ENCODE measurements around the gene MEIOB. TPM values are rescaled to one million over a fixed set of nuclear protein-coding genes. Genes with fewer than 3 reads are reported as not detected.
"Not testable (repeated sequence)": the region's sequence is repeated elsewhere in the genome, so short reads cannot be mapped to it uniquely, and the experiment has no call there.

Gene MEIOB
- total RNA-seq, 2 donors from 2014 or later: not detected

- ATAC-seq (no peak), DNase-seq (peak in 1 of 2 donors; percentile 8)
- intact Hi-C loops (cut with DNase I, micrococcal nuclease): no loop called here
Observed at GRCh38 chr16:1887711-1888354, 15.9 kb upstream of the MEIOB start.

- DNase-seq (peak in 1 of 2 donors; percentile 10), ATAC-seq (no peak)
- intact Hi-C loops (cut with DNase I, micrococcal nuclease): no loop called here
Observed at GRCh38 chr16:1884889-1885288, 12.9 kb upstream of the MEIOB start.

- intact Hi-C loops (cut with DNase I, micrococcal nuclease): no loop called here
- ATAC-seq: peak; percentile 96
- DNase-seq: peak; percentile 41 to 48
Observed at GRCh38 chr16:1884155-1884760, 12.3 kb upstream of the MEIOB start.

- DNase-seq; ATAC-seq; intact Hi-C loops (cut with DNase I, micrococcal nuclease): not testable (repeated sequence)
Observed at GRCh38 chr16:1881172-1881571, 9.2 kb upstream of the MEIOB start.

- no peak for ATAC-seq
- DNase-seq: no peak
- intact Hi-C loops (cut with DNase I, micrococcal nuclease): no loop called here
Observed at GRCh38 chr16:1879477-1879876, 7.5 kb upstream of the MEIOB start.

- DNase-seq (no peak), ATAC-seq (no peak)
- intact Hi-C loops (cut with DNase I, micrococcal nuclease): no loop called here
Observed at GRCh38 chr16:1878256-1878655, 6.3 kb upstream of the MEIOB start.

- intact Hi-C loops (cut with DNase I, micrococcal nuclease): no loop called here
- DNase-seq (peak in 1 of 2 donors; percentile 28), ATAC-seq (peak; percentile 54)
Observed at GRCh38 chr16:1877804-1878203, 5.8 kb upstream of the MEIOB start.

GRCh38 chr16:1877089-1877488 is 5.1 kb upstream of the MEIOB start:
- ATAC-seq (peak; percentile 86), DNase-seq (peak; percentile 47 to 51)
- intact Hi-C loops (cut with DNase I, micrococcal nuclease): no loop called here

DNA sequence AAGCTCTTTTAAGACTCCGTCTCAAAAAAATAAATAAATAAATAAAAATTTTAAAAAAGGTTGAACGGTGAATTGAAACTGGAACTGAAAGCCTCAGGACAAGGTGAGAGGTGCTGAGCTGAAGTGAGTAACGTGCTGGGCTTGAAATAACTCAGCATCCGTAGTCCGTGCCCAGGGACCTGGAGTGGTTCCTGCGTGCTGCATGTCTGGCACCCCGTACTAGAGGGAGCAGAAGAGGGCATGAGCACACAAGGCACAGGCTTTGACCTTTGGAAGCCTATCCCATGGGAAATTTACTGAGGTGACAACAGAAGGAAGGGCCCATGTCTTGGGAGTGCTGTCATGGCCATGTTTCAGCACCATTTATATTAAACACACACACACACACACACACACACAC is 4.5 kb upstream of the MEIOB start:
- ATAC-seq (peak; percentile 57), DNase-seq (no peak)
- intact Hi-C loops (cut with DNase I, micrococcal nuclease): no loop called here

GRCh38 chr16:1876066-1876465 is 4.1 kb upstream of the MEIOB start:
- ATAC-seq; DNase-seq; intact Hi-C loops (cut with DNase I, micrococcal nuclease): not testable (repeated sequence)

DNA sequence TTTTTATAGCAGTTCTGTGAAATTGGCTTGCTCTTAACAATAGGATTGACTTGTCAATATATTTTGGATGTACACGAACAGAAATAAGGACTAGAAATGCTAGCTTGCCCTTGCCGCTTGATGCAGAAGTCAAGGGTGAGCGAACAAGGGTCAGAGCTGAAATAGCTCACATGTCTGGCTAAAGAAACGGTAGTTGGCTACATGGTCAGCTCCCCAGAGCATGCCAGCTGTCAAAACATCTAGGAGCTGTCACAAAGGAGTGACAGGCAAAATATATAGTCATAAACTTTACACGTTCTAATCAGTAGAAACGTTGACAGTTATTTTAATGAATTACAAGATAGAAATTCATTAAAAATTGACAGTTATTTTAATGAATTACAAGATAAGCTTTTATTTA is 2.9 kb upstream of the MEIOB start:
- intact Hi-C loops (cut with DNase I, micrococcal nuclease): no loop called here
- ATAC-seq: no peak
- no peak for DNase-seq

DNA sequence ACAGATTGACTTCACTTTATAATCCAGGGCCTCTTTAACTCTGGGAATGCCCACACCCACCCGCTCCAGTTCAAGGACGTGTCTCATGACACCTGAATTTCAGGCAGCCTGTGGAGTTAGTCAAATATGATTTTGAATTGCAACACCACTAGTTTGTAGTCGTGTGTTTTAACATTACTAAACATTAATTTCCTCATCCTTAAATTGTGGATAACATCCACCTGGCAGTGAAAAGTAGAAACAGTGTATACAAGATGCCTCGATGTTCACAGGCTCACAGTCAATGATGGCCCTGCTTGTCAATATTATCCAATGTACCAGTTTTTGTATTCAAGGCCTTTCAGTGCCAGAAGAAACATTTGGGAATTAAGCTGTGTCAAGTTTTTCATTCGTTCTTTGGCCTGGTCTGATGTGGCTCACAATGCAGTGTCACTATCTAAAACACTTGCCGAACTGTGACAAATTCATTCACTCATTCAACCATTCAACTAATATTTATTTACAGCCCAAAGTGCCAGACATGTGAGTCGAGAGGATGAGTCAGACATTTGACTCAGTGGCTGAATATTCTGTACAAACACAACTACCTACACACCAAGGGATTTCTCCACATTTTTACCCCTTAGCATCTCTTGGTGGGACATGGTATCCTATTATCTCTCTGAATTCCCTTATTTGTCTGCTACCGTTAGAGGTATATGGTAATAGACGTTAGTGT is 1.4 kb downstream of the MEIOB start:
- no peak for DNase-seq
- peak; percentile 38 for ATAC-seq
- intact Hi-C loops (cut with DNase I, micrococcal nuclease): no loop called here

GRCh38 chr16:1865902-1866690 is 5.9 kb downstream of the MEIOB start:
- intact Hi-C loops (cut with DNase I, micrococcal nuclease): no loop called here
- ATAC-seq: no peak
- no peak for DNase-seq

GRCh38 chr16:1863681-1864460 is 8.1 kb downstream of the MEIOB start:
- intact Hi-C loops (cut with DNase I, micrococcal nuclease): loop anchor here (5.0 kb wide), 2 partner anchors 58 to 68 kb away; no protein-coding TSS in a partner anchor
- DNase-seq: no peak
- ATAC-seq: peak; percentile 58

DNA sequence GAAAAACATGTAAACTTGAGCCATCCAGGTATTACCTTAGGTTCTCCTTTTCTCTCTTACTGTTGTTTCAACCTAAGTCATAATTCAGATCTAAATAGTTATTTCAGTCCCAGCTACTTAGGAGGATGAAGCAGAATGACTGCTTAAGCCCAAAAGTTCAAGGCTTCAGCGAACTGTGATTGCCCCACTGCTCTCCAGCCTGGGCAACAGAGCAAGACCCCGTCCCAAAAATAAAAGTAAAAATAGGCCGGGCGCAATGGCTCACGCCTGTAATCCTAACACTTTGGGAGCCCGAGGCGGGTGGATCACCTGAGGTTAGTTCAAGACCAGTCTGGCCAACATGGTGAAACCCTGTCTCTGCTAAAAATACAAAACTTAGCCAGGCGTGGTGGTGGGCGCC is 9.6 kb downstream of the MEIOB start:
- no peak for DNase-seq
- no peak for ATAC-seq
- intact Hi-C loops (cut with DNase I, micrococcal nuclease): loop anchor here (5.0 kb wide), 2 partner anchors 60 to 70 kb away; no protein-coding TSS in a partner anchor

DNA sequence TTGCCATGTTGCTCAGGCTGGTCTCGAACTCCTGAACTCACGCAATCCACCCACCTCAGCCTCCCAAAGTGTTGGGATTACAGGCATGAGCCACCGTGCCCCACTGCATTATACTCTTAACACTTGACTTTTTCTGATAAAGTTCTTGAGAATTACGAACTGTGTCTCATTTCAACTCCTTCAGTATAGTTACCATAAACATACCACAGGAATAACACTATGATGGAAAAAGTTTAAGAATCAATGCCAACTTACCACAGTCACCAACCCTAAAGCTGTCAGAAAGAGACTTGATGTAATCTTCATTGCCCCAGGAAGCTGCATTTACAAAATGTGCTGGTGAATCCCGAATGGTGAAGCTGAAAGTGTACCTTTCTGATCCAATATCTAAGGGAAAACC is 10.2 kb downstream of the MEIOB start:
- DNase-seq (no peak), ATAC-seq (no peak)
- intact Hi-C loops (cut with DNase I, micrococcal nuclease): loop anchor here (5.0 kb wide), 2 partner anchors 61 to 71 kb away; no protein-coding TSS in a partner anchor

DNA sequence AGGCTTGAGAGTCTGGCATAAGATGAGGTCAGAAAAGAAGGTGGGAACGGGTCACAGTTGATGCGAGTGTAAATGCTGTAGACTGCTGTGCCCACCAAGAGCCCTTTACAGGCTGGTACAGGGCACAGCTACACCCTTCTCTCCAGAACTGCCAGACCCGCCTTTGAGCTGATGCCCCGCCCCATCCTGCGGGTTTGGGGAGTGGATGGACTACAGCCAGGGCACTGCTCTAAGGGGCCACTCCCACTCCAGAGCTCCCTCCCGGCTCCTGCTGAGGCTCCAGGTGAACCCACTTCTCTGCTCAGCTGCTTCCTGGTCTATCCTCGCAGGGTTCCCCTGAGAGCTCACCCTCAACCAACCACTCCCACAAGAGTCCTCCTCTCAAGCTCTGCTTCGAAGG is 12.3 kb downstream of the MEIOB start:
- DNase-seq (peak; percentile 31 to 52), ATAC-seq (peak; percentile 89)
- intact Hi-C loops (cut with DNase I, micrococcal nuclease): loop anchor here (5.0 kb wide), 2 partner anchors 63 to 73 kb away; no protein-coding TSS in a partner anchor

- intact Hi-C loops (cut with DNase I, micrococcal nuclease): no loop called here
- no peak for ATAC-seq
- no peak for DNase-seq
Observed at GRCh38 chr16:1858189-1858865, 13.6 kb downstream of the MEIOB start.
